GM23338 (cell line): ENCODE results near the gene TRIM44. TPM values are rescaled to one million over a fixed set of nuclear protein-coding genes. Genes with fewer than 3 reads are reported as not detected.

Source experiments
- ATAC-seq: fragments of 200-7000 bp; cut with Tn5 transposase; 3 replicates; pipeline ENCODE4 v1.9.1; 2020
- DNase-seq: peaks from one replicate; pipeline ENCODE4 v3.0.0-alpha.2; 2015; ENCODE audit warnings: low spot score
- H2AFZ ChIP-seq: fragments of 200-600 bp; sonication (generic); 2 replicates; pipeline ENCODE4 v1.8.0; 2016; ENCODE audit warnings: antibody characterized with exemption, mild to moderate bottlenecking, moderate library complexity
- H3F3A ChIP-seq: fragments of 200-600 bp; sonication (generic); replicated peaks from 2 replicates; pipeline ENCODE4 v1.8.0; 2017; ENCODE audit warnings: antibody characterized with exemption, mixed run types, low read depth
- H3K27ac ChIP-seq: fragments of 200-600 bp; sonication (generic); 2 replicates; pipeline ENCODE4 v1.6.1; 2016; ENCODE audit warnings: low read depth
- H3K27me3 ChIP-seq: fragments of 200-600 bp; sonication (generic); 2 replicates; pipeline ENCODE4 v1.8.0; 2016; ENCODE audit warnings: mild to moderate bottlenecking, mixed run types, moderate library complexity; ENCODE audit not compliant: insufficient read depth
- H3K36me3 ChIP-seq: fragments of 200-600 bp; sonication (generic); 2 replicates; pipeline ENCODE4 v1.8.0; 2016; ENCODE audit warnings: mild to moderate bottlenecking; ENCODE audit not compliant: insufficient read depth
- H3K4me1 ChIP-seq: fragments of 200-600 bp; sonication (generic); 2 replicates; pipeline ENCODE4 v1.8.0; 2016; ENCODE audit warnings: mild to moderate bottlenecking, moderate library complexity; ENCODE audit not compliant: insufficient read depth
- H3K4me2 ChIP-seq: fragments of 200-600 bp; sonication (generic); 2 replicates; pipeline ENCODE4 v1.7.1; 2017; ENCODE audit warnings: mixed run types
- H3K4me3 ChIP-seq: fragments of 200-600 bp; sonication (generic); 2 replicates; pipeline ENCODE4 v1.6.1; 2016; ENCODE audit warnings: mixed run types
- H3K79me2 ChIP-seq: fragments of 200-600 bp; sonication (generic); replicated peaks from 2 replicates; pipeline ENCODE4 v1.8.0; 2017; ENCODE audit warnings: mild to moderate bottlenecking; ENCODE audit not compliant: insufficient read depth
- H3K9me2 ChIP-seq: fragments of 200-600 bp; sonication (generic); 2 replicates; pipeline ENCODE4 v1.8.0; 2017; ENCODE audit not compliant: insufficient read depth
- H4K20me1 ChIP-seq: fragments of 200-600 bp; sonication (generic); replicated peaks from 2 replicates; pipeline ENCODE4 v1.8.0; 2017; ENCODE audit warnings: mild to moderate bottlenecking; ENCODE audit not compliant: insufficient read depth
- H3K27ac Mint-ChIP-seq: 2 replicates; pipeline ENCODE4 v1.8.0; 2020; ENCODE audit warnings: inconsistent platforms, mild to moderate bottlenecking, moderate library complexity, mixed read lengths
- H3K27me3 Mint-ChIP-seq: 3 replicates; pipeline ENCODE4 v1.8.0; 2022; ENCODE audit warnings: low read depth, mild to moderate bottlenecking, moderate library complexity, mixed read lengths, inconsistent platforms; ENCODE audit not compliant: insufficient read depth, poor library complexity
- H3K36me3 Mint-ChIP-seq: 3 replicates; pipeline ENCODE4 v1.8.0; 2021; ENCODE audit warnings: low read depth, mild to moderate bottlenecking, inconsistent platforms, moderate library complexity, mixed read lengths
- H3K4me1 Mint-ChIP-seq: 3 replicates; pipeline ENCODE4 v1.8.0; 2020; ENCODE audit warnings: mild to moderate bottlenecking, inconsistent platforms, mixed read lengths
- H3K4me3 Mint-ChIP-seq: 3 replicates; pipeline ENCODE4 v1.8.0; 2021; ENCODE audit warnings: moderate library complexity, mild to moderate bottlenecking, inconsistent platforms, mixed read lengths
- H3K9me3 Mint-ChIP-seq: 3 replicates; pipeline ENCODE4 v1.8.0; 2020; ENCODE audit warnings: moderate library complexity, mild to moderate bottlenecking, inconsistent platforms, mixed read lengths
- CREB1 ChIP-seq: fragments of 250-450 bp; sonication (Bioruptor Pico); IDR thresholded peaks from 2 replicates; pipeline ENCODE4 v1.5.0; 2020; ENCODE audit warnings: low read depth, mild to moderate bottlenecking, moderate library complexity
- EZH2 ChIP-seq: fragments of 200-600 bp; sonication (generic); IDR thresholded peaks from one replicate; pipeline ENCODE4 v1.8.0; 2017; ENCODE audit warnings: antibody characterized with exemption, mild to moderate bottlenecking, low read depth; ENCODE audit not compliant: unreplicated experiment
- EZH2phosphoT487 ChIP-seq: fragments of 200-600 bp; sonication (generic); IDR thresholded peaks from one replicate; pipeline ENCODE4 v1.8.1; 2018; ENCODE audit warnings: antibody characterized with exemption; ENCODE audit not compliant: unreplicated experiment
- JUNB ChIP-seq: IDR thresholded peaks from one replicate; pipeline ENCODE4 v1.6.1; 2016; ENCODE audit warnings: antibody characterized with exemption; ENCODE audit not compliant: unreplicated experiment
- NANOG ChIP-seq: IDR thresholded peaks from 2 replicates; pipeline ENCODE4 v1.6.1; 2016; ENCODE audit warnings: antibody characterized with exemption, borderline replicate concordance
- POLR2AphosphoS5 ChIP-seq: IDR thresholded peaks from 2 replicates; pipeline ENCODE4 v1.6.1; 2016; ENCODE audit warnings: antibody characterized with exemption, low read depth
- STAT1 ChIP-seq: IDR thresholded peaks from one replicate; pipeline ENCODE4 v1.6.1; 2016; ENCODE audit warnings: antibody characterized with exemption; ENCODE audit not compliant: unreplicated experiment
- ZNF114 ChIP-seq: fragments of 250-450 bp; sonication (Bioruptor Pico); IDR thresholded peaks from 2 replicates; pipeline ENCODE4 v1.5.0; 2020; ENCODE audit warnings: mild to moderate bottlenecking, moderate library complexity
- ZNF331 ChIP-seq: fragments of 250-450 bp; sonication (Bioruptor Pico); IDR thresholded peaks from 2 replicates; pipeline ENCODE4 v1.5.0; 2020; ENCODE audit warnings: low read depth, mild to moderate bottlenecking, moderate library complexity
- polyA plus RNA-seq: library from polyadenylated mRNA; unstranded; fragments of >200 nt; fragmentation: Nextera tagmentation; extraction: Ambion mirVana; gene quantifications from 2 replicates; pipeline ENCODE4 v1.2.1, GENCODE V29; 2016
- total RNA-seq: library from RNA; depleted of rRNA; stranded (reverse); fragments of >200 nt; shearing (Covaris generic); gene quantifications from 2 replicates; pipeline ENCODE4 v1.2.3, GENCODE V29; 2014
- TF ChIP-seq, protein P1 (sequence below): IDR thresholded peaks from 2 replicates; pipeline ENCODE4 v1.6.1; 2016; ENCODE audit warnings: antibody characterized with exemption
- TF ChIP-seq, protein P2 (sequence below), 2 experiments: fragments of 200-600 bp in 1 of 2; sonication (generic) in 1 of 2; conservative IDR thresholded peaks; 2 replicates each; pipeline versions ENCODE4 v1.5.1 to v1.6.1; 2016 to 2017; ENCODE audit warnings: antibody characterized with exemption in 2 of 2, low read depth in 2 of 2, mild to moderate bottlenecking in 2 of 2, moderate library complexity in 1 of 2
- TF ChIP-seq, protein P3 (sequence below): fragments of 250-450 bp; sonication (Bioruptor Pico); IDR thresholded peaks from 2 replicates; pipeline ENCODE4 v1.5.0; 2020; ENCODE audit warnings: mild to moderate bottlenecking, moderate library complexity
- TF ChIP-seq, protein P4 (sequence below): IDR thresholded peaks from one replicate; pipeline ENCODE4 v1.6.1; 2018; ENCODE audit warnings: antibody characterized with exemption; ENCODE audit not compliant: unreplicated experiment

Gene TRIM44
- total and polyA plus RNA-seq, 2 experiments from 2014 or later, result 10.3 to 10.4 TPM

DNA sequence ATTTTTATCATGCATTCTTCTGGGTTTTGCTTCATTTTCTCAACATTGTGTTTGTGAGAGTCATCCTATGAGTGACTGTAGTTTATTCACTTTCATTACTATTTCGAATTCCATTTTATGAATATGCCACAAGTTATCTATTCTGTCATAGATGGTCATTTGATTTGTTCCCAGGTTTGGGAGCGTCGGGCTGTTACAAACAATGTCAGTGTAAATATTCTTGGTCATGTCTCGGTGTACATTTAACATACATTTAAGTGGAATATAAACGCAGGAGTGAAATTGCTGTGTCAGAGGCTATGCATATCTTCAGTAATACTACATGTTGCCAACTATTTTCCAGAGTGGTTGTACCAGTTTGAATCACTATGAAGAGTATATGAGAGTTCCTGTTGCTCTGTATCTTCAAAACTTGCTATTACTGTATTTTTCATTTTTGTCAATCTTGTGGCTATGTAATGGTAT is 2.4 kb downstream of the TRIM44 start:
- H3K4me1 Mint-ChIP-seq, result peaks cover 11% of the 10 kb centered on the region; the same call in 2 of the 3 replicates
- Histone ChIP-seq H3K79me2 (peaks cover 67% of the 10 kb centered on the region), H3K4me1 (peaks cover 10% of the 10 kb centered on the region), H3K4me2 (no peak overlapping the region), H3K27ac (no peak overlapping the region), H2AFZ (no peak overlapping the region), H3K27me3 (peaks cover 33% of the 10 kb centered on the region), H3F3A (peaks cover 5% of the 10 kb centered on the region; the same call in 1 of the 2 replicates), H3K4me3 (no peak overlapping the region), H3K36me3 (peaks cover 6% of the 10 kb centered on the region; the same call in 1 of the 2 replicates), H3K9me2 (peaks cover 9% of the 10 kb centered on the region), H4K20me1 (no peaks in the 10 kb centered on the region; the same call in 1 of the 2 replicates)
- no peak overlapping the region for H3K27ac Mint-ChIP-seq
- DNase-seq, result peak; percentile 15
- H3K36me3 Mint-ChIP-seq, result peaks cover 53% of the 10 kb centered on the region
- ATAC-seq, result no peak
- TF ChIP-seq ZNF114 (CRISPR knock-in tag) (no peak), NANOG (no peak), EZH2phosphoT487 (no peak), CREB1 (CRISPR knock-in tag) (no peak), STAT1 (no peak), JUNB (no peak), POLR2AphosphoS5 (no peak), ZNF331 (CRISPR knock-in tag) (no peak), EZH2 (no peak)
- TF ChIP-seq, protein P1, sequence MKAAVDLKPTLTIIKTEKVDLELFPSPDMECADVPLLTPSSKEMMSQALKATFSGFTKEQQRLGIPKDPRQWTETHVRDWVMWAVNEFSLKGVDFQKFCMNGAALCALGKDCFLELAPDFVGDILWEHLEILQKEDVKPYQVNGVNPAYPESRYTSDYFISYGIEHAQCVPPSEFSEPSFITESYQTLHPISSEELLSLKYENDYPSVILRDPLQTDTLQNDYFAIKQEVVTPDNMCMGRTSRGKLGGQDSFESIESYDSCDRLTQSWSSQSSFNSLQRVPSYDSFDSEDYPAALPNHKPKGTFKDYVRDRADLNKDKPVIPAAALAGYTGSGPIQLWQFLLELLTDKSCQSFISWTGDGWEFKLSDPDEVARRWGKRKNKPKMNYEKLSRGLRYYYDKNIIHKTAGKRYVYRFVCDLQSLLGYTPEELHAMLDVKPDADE, result no peak
- TF ChIP-seq, protein P2, sequence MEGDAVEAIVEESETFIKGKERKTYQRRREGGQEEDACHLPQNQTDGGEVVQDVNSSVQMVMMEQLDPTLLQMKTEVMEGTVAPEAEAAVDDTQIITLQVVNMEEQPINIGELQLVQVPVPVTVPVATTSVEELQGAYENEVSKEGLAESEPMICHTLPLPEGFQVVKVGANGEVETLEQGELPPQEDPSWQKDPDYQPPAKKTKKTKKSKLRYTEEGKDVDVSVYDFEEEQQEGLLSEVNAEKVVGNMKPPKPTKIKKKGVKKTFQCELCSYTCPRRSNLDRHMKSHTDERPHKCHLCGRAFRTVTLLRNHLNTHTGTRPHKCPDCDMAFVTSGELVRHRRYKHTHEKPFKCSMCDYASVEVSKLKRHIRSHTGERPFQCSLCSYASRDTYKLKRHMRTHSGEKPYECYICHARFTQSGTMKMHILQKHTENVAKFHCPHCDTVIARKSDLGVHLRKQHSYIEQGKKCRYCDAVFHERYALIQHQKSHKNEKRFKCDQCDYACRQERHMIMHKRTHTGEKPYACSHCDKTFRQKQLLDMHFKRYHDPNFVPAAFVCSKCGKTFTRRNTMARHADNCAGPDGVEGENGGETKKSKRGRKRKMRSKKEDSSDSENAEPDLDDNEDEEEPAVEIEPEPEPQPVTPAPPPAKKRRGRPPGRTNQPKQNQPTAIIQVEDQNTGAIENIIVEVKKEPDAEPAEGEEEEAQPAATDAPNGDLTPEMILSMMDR (conservative IDR thresholded peaks at IDR 0.05; ENCODE audit: low read depth in 2 of 2), result no peak
- TF ChIP-seq, protein P3, sequence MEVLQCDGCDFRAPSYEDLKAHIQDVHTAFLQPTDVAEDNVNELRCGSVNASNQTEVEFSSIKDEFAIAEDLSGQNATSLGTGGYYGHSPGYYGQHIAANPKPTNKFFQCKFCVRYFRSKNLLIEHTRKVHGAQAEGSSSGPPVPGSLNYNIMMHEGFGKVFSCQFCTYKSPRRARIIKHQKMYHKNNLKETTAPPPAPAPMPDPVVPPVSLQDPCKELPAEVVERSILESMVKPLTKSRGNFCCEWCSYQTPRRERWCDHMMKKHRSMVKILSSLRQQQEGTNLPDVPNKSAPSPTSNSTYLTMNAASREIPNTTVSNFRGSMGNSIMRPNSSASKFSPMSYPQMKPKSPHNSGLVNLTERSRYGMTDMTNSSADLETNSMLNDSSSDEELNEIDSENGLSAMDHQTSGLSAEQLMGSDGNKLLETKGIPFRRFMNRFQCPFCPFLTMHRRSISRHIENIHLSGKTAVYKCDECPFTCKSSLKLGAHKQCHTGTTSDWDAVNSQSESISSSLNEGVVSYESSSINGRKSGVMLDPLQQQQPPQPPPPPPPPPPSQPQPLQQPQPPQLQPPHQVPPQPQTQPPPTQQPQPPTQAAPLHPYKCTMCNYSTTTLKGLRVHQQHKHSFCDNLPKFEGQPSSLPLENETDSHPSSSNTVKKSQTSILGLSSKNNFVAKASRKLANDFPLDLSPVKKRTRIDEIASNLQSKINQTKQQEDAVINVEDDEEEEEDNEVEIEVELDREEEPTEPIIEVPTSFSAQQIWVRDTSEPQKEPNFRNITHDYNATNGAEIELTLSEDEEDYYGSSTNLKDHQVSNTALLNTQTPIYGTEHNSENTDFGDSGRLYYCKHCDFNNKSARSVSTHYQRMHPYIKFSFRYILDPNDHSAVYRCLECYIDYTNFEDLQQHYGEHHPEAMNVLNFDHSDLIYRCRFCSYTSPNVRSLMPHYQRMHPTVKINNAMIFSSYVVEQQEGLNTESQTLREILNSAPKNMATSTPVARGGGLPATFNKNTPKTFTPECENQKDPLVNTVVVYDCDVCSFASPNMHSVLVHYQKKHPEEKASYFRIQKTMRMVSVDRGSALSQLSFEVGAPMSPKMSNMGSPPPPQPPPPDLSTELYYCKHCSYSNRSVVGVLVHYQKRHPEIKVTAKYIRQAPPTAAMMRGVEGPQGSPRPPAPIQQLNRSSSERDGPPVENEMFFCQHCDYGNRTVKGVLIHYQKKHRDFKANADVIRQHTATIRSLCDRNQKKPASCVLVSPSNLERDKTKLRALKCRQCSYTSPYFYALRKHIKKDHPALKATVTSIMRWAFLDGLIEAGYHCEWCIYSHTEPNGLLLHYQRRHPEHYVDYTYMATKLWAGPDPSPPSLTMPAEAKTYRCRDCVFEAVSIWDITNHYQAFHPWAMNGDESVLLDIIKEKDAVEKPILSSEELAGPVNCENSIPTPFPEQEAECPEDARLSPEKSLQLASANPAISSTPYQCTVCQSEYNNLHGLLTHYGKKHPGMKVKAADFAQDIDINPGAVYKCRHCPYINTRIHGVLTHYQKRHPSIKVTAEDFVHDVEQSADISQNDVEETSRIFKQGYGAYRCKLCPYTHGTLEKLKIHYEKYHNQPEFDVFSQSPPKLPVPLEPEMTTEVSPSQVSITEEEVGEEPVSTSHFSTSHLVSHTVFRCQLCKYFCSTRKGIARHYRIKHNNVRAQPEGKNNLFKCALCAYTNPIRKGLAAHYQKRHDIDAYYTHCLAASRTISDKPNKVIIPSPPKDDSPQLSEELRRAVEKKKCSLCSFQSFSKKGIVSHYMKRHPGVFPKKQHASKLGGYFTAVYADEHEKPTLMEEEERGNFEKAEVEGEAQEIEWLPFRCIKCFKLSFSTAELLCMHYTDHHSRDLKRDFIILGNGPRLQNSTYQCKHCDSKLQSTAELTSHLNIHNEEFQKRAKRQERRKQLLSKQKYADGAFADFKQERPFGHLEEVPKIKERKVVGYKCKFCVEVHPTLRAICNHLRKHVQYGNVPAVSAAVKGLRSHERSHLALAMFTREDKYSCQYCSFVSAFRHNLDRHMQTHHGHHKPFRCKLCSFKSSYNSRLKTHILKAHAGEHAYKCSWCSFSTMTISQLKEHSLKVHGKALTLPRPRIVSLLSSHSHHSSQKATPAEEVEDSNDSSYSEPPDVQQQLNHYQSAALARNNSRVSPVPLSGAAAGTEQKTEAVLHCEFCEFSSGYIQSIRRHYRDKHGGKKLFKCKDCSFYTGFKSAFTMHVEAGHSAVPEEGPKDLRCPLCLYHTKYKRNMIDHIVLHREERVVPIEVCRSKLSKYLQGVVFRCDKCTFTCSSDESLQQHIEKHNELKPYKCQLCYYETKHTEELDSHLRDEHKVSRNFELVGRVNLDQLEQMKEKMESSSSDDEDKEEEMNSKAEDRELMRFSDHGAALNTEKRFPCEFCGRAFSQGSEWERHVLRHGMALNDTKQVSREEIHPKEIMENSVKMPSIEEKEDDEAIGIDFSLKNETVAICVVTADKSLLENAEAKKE (CRISPR knock-in tag), result no peak
- TF ChIP-seq, protein P4, sequence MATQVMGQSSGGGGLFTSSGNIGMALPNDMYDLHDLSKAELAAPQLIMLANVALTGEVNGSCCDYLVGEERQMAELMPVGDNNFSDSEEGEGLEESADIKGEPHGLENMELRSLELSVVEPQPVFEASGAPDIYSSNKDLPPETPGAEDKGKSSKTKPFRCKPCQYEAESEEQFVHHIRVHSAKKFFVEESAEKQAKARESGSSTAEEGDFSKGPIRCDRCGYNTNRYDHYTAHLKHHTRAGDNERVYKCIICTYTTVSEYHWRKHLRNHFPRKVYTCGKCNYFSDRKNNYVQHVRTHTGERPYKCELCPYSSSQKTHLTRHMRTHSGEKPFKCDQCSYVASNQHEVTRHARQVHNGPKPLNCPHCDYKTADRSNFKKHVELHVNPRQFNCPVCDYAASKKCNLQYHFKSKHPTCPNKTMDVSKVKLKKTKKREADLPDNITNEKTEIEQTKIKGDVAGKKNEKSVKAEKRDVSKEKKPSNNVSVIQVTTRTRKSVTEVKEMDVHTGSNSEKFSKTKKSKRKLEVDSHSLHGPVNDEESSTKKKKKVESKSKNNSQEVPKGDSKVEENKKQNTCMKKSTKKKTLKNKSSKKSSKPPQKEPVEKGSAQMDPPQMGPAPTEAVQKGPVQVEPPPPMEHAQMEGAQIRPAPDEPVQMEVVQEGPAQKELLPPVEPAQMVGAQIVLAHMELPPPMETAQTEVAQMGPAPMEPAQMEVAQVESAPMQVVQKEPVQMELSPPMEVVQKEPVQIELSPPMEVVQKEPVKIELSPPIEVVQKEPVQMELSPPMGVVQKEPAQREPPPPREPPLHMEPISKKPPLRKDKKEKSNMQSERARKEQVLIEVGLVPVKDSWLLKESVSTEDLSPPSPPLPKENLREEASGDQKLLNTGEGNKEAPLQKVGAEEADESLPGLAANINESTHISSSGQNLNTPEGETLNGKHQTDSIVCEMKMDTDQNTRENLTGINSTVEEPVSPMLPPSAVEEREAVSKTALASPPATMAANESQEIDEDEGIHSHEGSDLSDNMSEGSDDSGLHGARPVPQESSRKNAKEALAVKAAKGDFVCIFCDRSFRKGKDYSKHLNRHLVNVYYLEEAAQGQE, result no peak
- H3K4me3 Mint-ChIP-seq, result no peak overlapping the region
- H3K9me3 Mint-ChIP-seq, result peaks cover 42% of the 10 kb centered on the region
- peaks cover 21% of the 10 kb centered on the region for H3K27me3 Mint-ChIP-seq
